Measurements from ENCODE around the gene IGSF21.

The IGSF21 gene

DNA sequence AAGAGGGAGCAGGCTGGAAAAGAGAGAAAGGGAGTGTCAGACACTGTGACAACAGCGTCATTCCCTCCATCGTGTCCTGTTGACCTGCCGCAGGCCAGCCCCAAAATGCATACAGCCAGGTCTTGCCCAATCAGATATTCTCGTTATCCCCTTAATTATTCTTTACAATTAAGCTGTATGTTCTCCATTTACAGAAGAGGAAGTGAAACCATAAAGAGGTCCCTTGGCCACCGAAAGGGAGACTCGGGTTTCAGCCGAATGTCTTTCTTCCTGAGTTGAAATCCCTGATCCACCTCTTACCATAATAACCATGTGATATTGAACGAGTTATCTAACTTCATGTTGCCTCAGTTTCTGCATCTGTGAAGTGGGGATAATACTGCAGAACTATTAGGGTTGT, 70.5 kb downstream of the IGSF21 start:
- DNase-seq (ENCODE audit: low read depth): no peak

DNA sequence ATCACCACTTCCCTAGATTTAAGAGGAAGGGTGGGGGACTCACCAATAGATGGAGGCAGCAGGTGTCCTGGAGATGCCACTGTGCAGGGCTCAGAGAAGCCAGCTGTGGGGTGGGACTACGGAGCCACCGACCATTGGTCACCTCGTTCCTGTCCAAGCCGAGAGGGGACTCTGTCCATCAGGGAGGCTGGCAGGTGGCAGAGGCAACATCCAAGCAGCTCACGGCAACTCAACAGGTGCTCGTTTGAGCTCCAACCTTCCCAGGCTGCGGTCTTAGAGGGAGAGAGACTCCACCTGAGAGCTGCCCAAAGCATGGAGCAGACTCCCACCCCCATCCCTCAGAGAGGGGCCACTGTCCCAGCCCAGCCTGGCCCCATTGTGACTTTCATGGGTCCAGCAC, 71.4 kb downstream of the IGSF21 start:
- no peak for DNase-seq (ENCODE audit: low read depth)

DNA sequence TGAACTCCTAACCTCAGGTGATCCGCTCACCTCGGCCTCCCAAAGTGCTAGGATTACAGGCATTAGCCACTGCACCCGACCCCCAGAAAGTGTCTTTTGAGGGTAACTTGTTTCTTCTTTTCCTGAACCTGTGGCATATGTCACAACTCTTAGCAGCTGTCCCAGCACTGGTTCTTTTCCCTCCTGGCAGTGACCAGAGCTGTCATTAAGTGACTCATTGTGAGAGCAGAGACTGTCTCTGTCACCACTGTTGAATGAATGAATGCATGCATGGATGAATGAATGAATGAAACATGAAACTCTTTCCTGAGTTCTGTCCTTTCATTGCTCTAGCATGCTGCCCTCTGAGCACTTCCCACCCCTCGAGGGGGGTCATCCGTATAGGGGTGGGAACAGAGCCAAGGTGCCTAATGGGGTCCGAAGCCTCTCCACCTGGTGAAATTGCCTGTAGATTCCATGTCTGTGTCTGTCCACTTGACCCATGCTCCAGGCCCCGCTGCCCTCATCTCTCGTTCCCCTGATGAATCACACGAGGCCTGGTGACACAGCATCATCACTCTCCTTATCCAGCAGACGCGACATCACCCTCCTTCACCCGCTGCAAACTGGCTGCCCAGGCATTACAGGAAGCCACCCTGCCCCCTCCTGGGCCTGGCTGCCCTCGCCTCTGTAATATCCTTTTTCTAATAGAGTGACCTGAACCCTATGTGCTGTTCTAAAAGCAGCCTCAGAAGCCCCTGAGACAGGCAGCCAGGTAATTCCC, 75.0 kb downstream of the IGSF21 start:
- DNase-seq (ENCODE audit: low read depth): no peak

DNA sequence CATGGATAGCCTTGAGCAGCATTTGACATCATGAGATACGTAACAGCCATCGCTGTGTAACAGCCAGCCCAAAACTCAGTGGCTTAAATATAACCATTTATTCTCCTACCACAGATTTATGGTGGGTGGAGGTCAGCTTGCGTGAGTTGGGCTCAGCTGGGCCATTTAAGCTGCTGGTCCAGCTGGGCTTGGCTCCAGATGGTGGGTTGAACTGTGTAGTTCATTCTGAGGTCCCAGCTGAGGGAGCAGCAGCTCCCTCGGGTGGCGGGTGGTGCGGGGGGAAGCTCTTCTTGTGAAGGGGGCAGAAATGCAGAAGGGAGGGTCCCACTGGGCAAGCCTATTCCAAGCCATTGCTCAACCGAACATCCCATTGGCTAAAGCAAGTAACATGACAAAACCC, 75.9 kb downstream of the IGSF21 start:
- DNase-seq (ENCODE audit: low read depth): no peak

DNA sequence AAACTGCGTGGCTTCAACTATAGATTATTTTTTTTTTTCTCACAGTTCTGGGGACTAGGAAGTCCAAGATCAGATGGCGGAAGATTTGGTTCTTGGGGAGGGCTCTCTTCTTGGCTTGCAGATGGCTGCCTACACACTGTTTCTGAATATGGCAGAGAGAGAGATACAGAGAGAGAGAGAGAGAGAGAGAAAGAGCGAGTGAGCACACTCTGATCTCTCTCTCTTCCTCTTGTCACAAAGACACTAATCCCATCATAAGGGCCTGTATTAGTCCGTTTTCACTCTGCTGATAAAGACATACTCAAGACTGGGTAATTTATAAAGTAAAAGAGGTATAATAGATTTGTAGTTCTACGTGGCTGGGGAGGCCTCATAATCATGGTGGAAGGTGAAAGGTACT, 79.5 kb downstream of the IGSF21 start:
- no peak for DNase-seq (ENCODE audit: low read depth)

DNA sequence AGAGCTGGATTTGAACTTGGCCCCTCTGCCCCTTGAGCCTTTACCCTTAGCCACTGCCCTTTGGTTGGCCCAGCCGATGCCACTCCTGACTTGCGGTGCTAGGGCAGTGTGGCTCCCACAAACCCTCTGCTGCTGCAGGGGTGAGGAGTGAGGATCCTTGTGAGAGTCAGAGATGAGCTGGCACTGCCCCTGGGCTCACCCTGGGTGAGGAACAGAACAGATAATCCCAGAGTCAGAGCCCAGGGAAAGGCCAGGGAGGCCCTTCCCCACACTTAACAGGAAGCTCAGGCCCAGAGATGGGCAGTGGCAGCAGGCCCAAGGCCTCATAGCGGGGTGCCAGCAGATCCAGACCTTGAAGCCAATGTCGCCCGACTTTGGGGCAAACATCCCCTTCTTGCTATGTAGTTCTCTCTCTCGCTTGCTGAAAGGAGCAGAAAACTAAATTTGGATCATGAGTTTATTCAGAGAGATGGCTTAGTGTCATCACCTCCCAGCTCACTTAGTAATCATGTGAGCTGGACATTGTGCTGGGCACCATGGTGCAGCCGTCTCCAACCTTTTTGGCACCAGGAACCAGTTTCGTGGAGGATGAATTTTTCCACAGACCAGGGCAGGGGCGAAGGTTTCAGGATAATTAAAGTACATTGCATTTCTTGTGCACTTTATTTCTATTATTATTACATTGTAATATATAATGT, 81.4 kb downstream of the IGSF21 start:
- DNase-seq (ENCODE audit: low read depth): no peak

DNA sequence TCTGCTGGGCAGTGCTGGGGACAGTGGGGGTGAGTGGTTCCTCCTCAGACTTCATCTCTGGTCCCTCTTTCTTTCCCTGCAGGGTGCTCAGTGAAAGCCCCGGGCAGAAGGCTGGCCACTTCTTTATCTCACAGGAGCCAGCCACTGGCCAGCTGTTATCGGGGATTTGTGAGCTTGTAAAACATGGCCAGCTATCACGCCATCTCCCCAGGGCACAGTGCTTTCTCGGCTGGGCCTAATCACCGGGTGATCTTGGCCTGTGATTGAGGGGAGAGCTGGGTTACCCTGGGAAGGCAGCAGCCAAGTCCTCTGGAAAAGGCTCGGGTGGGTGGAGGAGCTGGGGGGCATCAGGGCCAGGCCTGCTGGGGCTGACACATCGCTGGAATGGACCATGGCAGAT, 83.0 kb downstream of the IGSF21 start:
- no peak for DNase-seq (ENCODE audit: low read depth)

DNA sequence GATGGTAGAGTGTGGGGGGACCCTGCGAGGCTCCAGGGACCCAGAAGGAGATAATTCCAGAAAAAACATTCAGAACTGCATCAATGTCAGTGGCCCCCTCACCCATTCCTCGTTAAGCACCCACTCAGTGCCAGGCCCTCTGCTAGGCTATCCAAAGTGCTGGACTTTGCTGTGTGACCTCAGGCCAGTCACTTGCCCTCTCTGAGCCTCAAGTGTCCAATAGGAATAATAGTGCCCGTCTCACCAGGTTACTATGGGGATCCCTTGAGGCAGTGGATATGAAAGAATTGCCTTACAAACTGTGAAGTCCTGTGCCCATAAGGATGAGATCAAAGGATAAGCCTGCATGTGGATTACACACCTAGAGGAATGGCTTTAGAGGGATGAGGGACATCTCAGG, 83.4 kb downstream of the IGSF21 start:
- no peak for DNase-seq (ENCODE audit: low read depth)

DNA sequence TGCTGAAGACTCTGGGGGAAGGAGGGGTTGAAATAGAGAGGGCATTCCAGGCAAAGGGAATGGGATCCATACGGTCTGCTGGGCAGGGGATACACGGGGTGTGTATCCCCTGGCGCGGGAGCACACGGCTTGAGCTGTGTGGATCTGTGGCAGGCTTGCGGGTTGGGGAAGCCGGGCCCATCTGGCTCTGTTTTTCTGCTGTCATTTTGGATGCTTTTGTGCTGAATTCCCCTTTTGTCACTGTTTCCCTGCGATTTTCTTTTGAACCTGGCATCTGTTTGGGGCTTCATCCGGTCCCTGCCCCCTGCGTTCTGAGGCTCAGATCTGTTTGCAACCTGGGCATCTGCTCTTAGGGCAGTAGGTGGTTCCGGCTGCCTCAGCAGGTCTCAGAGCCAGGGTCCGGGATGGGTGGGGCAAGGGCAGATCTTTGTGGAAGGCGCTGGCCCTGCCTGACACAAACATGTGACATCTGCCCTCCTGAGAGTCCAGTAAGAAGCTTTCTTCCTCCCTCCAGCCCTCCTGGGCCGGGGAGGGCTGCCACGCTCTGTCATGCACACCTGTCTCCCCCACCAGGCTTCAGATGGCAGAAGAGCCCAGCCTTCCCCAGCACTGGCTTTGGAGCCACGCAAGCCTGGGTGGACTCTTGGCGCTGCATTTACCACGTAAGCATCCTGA, 84.0 kb downstream of the IGSF21 start:
- DNase-seq (ENCODE audit: low read depth): no peak

DNA sequence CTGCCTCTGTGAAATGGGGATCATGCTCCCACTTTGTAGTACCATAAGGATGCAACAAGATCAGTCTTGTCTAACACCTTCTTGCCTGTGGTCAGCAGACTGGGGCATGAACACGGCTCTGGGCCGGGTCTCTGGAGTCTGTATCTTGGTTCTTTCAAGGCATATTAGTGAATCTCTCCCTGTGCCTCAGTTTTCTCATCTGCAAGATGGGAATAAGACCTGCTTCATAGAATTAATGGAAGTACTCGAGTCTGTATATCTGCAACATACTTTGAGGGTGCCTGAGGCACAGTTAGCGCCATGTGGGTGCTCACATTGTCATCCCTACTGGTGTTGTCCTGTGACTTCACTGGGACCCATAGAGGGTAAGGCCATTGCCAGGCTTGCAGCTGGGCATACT, 84.6 kb downstream of the IGSF21 start:
- no peak for DNase-seq (ENCODE audit: low read depth)

DNA sequence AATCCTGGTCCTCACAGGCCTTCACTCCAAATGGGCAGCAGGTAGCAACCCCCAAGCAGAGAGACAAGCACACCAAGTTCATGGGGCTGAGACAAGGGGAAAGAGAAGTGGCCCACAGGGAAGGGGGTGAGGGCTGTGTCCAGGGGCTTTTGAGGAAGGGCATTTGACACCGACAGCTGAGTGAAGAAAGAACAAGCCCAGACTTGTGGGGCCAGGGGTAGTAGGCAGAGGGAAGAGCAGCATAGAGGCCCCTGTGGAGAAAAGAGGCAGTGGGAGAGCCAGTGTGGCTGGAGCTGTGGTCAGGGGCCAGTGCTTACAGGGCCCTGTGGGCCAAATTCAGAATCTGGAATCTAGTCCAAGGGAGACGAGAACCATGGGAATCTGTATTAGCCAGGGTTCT, 85.4 kb downstream of the IGSF21 start:
- no peak for DNase-seq (ENCODE audit: low read depth)

DNA sequence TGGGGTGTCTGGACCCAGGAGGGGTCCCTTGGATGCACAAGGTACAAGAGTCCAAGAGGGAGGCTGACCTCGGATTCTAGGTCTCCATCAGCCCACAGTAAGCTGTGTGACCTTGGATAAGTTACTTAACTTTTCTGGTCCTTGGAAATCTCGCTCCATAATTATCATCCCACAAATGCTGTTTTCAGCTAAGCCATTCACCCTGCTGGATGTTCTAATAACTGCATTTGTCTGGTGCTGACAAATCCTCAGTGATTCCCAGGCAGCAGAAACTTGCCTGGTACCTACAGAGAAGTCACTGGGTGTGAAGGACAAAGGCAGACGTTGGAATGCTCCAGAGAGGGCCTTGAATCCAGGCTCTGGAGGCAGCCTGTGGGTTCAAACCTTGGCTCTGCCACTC, 89.7 kb downstream of the IGSF21 start:
- no peak for DNase-seq (ENCODE audit: low read depth)

DNA sequence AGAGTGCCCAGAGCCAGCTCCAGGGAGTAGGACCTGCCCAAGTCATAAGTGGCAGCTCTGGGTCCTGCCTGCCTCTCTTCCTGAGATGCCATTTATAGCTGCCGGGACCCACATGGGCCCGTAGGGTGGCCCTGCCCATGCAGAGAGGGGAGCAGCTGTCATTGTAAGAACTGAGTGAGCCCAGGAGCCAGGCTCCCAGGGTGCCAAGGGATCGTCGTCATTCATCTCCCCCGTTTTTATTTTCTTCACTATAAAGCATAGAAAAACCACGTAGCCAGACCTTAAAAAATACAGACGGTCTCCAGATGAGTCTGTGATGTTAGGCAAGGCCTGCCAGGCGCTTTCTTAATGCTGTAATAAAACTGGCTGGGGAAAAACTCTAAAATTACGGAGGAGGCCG, 90.7 kb downstream of the IGSF21 start:
- DNase-seq (ENCODE audit: low read depth): no peak

DNA sequence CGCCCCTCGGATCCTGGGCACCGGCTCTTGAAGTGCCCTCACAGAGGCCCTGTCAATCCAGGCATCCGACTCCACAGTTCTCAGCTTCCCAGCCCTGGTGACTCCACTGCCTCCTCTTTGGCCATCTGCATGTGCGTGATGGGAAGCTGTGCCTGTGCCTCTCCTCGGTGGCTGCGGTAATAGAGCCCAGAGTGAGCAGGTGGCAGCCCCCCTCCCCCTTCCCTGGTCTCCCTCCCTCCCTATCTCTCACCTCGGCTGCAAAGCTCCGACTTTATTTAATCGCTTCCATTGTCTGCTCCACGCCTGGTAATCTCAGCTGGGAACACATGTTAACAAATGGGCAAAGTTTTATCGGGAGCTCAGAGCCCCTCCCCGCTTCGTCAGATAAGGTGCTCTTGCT, 91.9 kb downstream of the IGSF21 start:
- no peak for DNase-seq (ENCODE audit: low read depth)

DNA sequence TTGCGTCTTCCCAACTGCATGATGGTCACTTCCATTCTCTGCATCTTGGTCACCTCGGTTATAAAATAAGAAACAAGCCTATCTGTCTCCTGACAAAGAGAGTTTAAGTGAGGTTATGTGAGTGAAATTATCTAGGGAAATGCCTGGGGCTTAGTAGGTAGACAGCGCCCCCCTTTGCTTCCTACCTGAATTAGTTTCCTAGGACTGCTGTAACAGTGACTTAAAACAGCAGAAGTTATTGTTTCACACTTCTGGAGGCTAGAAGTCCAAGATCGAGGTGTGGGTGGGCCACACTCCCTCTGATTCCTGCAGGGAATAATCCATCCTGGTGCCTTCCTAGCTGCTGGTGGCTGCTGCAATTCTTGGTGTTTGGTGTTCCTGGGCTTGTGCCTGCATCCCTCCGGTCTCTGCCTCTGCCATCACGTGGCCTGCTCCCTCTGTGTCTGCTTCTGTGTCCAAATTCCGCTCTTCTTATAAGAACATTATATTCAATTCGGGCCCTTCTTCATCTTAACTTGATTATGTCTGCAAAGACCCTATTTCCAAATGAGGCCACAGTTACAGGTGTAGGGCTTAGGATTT, 92.6 kb downstream of the IGSF21 start:
- no peak for DNase-seq (ENCODE audit: low read depth)

DNA sequence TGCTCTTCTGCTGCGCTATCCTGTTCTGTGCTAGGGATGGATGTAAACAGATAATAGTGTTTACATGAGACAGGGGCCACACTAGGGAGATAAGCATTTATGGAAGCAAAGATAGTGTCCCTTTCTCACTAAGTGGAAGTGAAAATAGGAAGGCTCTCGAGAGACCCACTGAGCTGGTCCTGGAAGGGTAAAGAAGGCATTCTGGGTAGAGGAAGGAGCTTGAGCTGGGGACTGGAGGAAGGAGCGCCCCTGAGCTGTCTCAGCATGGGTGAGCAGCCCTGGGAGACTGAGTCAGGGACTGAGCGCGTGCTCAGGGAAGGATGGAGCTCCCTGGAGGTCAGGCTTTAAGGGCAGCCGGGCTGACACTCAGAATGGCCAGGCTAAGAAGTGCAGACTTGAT, 93.3 kb downstream of the IGSF21 start:
- DNase-seq (ENCODE audit: low read depth): no peak

DNA sequence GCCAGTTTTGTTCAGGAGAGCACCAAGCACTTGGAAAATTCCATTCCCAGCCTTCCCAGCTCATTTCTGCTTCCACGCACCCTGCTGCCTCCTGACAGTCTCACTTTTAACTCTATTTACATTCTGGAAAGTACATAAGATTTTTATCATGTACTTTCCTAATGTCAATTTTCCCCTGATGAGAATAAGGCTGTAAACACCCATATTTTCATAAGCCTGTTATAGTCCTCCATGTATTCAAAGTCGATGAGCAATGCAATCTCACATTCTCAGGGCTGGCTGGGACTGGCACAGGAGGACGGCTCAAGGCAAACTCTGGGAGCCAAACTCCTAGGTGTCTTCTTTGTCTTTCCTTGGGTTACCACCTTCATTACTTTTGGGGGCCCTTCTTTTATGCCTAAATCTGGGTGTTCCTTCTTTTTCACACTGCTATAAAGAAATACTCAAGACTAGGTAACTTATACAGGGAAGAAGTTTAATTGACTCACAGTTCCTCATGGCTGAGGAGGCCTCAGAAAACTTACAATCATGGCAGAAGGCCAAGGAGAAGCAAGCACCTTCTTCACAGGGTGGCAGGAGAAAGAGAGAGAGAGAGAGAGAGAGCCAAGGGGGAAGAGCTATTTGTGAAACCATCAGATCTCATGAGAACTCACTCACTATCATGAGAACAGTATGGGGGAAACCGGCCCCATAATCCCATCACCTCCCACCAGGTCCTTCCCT, 94.6 kb downstream of the IGSF21 start:
- DNase-seq (ENCODE audit: low read depth): no peak

DNA sequence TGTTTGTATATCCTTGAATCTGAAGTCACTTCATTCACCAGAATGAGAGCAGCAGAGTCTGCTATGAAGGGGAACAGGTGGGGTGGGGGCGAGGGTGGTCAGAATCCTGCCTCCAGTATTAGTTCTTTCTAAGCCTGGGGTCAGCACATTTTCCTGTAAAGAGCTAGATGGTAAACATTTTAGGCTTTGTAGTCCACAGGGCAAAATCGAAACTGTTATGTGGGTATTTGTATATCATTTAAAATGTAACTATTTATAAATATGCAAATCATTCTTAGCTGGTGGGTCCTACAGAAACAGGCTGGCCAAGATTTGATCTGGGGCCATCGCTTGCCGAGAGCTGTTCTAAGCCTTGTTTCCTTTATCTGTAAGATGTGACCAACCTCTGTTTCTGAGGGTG, 96.0 kb downstream of the IGSF21 start:
- DNase-seq (ENCODE audit: low read depth): no peak

DNA sequence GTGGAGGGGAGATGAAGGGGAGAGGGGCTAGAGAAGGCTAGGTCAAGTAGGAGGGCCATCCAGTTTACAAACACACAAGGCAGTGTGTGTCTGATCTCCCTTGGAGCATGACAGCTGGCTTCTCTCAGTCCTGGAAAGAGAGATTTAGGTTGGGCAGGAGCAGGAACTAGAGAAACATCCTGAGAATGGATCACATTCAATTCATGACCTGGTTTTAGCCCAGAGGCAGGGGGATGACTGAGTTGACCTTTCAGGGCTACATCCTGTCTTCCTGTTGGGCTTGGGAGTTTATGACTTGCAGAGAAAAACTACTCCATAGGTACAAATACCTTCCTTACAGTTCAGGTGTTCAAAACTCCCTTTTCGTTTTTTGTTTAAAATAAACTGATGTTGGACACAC, 97.0 kb downstream of the IGSF21 start:
- no peak for DNase-seq (ENCODE audit: low read depth)

DNA sequence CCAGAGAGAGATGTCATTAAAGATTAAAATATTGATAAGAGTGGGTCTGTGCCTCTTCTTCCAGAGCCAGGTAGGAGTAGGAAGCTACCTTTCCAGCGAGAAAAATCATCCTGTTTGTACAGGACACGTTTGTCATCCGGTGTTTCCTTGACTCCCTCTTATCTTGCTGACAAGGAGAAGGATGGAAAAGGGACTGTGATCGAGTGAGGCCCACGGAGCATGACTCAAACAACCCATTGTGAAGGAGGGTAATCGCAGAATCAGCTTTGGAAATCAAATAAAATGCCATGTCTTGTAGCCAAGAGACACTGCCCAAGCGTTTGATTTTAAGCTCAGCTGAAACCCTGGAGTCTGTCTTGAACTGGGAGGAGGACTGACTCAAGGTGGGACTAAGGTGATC, 97.7 kb downstream of the IGSF21 start:
- no peak for DNase-seq (ENCODE audit: low read depth)

DNA sequence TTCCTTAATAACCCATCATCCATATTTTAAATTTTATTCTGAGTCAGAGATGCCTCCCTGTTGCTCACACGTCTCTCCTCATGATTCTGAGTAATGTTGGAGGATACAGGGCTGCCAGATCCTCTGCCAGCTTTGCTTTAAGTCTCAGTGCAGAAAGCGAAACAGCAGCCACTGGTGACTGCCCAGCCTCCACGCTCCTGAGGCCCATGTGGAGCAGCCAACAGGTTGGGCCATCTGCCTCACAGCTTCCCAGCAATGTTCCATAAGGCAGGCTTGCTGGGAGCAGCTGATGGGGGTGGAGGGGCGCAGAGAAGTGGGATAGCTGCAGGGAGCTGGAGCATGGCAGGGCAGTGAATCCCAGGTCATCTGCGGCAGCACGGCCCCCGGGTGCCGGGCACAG, 104.2 kb downstream of the IGSF21 start:
- DNase-seq (ENCODE audit: low read depth): no peak

DNA sequence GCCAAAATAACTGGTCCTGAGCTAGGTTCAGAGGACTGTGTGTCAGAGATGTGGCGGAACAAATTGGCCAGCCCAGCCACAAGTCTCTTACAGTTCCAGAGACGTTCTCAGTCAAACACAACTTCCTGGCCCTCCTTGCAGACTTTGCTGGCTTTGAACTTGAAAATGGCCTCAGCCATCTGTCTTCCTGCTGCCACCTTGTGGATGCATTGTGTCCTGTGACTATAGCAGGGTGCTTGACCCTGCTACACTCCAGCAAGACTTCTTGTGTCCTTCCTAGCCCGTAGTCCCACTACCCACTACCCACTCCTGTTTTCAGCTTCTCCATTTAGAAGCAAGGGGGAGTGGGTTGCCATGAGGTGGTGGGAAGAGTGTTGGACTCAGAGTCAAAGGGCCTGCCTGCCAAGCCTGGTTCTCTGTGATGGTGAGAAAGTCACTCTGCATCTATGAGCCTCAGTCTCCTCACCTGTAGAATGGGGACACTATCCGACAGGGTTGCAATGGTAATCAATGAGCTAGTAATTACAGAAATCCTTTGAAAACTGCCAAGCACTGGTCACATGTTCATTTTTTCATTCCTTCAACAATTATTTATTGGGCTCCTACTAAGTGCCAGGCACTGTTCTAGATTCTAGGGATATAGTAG, 109.9 kb downstream of the IGSF21 start:
- DNase-seq (ENCODE audit: low read depth): no peak

Data from activated gamma-delta T cell treated with anti-CD3 and anti-CD28 coated beads, Interleukin-2, amount 50 U/mL, for 16 hours (primary cell).